ENCODE results near the gene NAA10.

Gene NAA10

DNA sequence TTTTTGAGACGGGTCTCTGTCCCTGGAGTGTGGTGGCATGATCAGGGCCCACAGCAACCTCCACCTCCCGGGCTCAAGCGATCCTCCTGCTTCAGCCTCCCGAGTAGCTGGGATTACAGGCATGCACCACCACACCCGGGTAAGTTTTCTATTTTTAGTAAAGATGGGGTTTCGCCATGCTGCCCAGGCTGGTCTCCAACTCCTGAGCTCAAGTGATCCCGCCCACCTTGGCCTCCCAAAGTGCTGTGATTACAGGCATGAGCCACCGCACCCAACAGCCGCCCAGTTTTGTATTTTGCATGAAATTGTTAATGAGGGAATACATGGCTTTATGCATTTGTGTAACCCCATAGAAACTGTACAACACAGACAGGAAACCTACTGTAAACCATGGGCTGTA is 6.0 kb downstream of the NAA10 start:
- TF ChIP-seq, protein P1, sequence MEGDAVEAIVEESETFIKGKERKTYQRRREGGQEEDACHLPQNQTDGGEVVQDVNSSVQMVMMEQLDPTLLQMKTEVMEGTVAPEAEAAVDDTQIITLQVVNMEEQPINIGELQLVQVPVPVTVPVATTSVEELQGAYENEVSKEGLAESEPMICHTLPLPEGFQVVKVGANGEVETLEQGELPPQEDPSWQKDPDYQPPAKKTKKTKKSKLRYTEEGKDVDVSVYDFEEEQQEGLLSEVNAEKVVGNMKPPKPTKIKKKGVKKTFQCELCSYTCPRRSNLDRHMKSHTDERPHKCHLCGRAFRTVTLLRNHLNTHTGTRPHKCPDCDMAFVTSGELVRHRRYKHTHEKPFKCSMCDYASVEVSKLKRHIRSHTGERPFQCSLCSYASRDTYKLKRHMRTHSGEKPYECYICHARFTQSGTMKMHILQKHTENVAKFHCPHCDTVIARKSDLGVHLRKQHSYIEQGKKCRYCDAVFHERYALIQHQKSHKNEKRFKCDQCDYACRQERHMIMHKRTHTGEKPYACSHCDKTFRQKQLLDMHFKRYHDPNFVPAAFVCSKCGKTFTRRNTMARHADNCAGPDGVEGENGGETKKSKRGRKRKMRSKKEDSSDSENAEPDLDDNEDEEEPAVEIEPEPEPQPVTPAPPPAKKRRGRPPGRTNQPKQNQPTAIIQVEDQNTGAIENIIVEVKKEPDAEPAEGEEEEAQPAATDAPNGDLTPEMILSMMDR (IDR thresholded peaks at IDR 0.05): no peak

DNA sequence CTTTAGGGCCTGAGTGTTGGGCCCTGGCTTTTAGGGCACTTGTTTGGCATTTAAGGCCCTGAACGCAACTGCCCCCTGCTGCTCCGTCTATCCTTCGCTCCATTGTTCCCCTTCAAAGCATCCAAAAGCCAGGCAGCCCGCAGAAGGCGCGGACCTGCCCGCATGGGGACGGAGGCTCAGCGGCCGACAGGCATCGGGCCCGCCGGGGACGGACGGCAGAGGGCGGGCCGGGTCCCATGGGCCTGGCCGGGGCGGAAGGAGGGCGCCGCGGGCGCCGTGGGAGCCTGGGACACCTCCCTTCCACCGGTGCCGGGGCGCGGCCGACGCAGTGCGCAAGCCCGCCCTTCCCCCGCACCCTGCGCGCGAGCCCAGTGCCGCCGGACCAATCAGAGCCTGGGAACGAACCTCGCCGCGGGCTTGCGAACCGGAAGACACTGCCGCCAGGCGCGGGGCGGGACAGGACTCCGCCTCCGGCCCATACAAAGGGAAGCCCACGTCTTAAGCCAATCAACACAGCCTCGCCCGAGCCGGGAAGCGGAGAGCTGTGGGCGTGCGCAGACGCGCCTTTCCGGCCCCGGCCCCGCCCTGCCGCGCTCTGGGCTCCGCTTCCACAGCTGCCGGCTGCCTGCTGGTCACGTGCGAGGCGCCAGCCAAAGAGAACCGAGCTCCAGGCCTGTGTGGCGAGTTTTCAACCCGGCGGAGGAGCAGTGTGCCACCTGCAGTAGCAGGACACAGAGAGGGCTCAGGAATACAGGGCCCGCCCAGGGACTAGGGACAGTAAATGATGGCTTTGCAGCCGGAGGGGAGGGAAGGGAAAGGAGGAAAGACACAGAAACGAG is 6.7 kb downstream of the NAA10 start:
- TF ChIP-seq, protein P1 (IDR thresholded peaks at IDR 0.05): no peak

DNA sequence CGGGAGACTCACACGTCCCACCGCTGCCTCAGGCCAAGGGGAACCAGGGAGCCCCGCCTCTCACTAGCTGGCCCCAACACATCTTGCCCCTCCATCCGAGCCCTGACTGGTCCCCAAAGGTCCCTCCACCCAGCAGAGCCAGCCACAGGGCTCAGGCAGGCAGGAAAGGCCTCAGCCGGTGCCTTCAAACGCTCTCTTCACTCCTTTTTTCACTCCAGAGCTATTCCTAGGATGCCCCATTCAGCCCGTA is 7.2 kb downstream of the NAA10 start:
- TF ChIP-seq, protein P1 (IDR thresholded peaks at IDR 0.05): no peak

DNA sequence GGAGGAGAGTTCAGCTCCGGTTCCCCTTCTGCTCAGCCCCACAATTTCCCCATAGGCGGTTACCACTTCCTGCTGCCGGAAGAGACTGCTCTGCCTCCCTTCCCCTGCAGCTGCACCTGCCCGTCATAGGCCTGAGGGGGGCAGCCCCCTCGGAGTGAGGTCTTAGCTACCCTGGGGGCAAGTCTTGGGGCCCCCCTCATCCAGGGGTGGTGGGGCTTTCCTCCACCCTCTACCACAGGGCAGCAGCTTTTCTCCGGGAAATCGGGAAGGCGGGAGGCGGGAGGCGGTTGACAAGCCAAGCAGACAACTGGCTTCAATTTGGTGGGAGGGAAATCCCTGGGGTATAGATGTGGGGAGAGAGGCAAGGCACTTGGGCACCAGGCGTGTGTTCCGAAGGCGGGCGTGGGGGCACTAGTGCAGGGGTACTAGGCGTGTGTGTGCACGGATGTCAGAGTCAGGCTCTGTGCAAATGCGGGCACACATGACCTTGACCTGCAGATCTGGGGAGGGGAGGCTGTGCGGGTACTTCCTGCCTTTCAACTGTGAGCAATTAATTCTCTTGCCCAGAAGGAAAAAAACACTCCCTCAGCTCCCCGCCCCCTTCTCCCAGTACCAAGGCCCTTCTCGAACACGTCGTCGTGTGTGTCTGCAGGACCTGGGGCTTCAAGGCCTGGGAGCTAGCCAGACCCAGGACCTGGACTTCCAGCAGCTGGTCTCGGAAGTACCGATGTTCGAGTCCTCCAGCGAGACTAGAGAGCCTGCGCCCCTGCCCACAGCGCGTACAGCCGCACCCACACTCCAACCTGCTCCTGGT is 7.8 kb downstream of the NAA10 start:
- TF ChIP-seq, protein P1 (IDR thresholded peaks at IDR 0.05): no peak

DNA sequence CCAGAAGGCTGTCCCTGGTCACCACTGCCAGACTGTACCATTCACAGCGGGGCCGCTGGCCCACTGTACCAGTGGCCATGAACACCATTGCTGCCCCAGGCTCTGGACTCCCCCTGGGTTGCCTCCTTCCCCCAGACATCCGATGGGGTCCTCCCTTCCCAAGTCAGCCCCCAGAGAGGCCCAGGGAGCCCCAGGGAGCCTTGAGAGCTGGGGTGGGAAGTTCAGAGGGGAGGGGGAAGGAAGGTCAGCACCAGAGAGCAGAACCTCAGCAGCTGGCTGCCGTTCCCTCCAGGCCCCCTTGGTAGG is 8.3 kb downstream of the NAA10 start:
- TF ChIP-seq, protein P1 (IDR thresholded peaks at IDR 0.05): no peak

DNA sequence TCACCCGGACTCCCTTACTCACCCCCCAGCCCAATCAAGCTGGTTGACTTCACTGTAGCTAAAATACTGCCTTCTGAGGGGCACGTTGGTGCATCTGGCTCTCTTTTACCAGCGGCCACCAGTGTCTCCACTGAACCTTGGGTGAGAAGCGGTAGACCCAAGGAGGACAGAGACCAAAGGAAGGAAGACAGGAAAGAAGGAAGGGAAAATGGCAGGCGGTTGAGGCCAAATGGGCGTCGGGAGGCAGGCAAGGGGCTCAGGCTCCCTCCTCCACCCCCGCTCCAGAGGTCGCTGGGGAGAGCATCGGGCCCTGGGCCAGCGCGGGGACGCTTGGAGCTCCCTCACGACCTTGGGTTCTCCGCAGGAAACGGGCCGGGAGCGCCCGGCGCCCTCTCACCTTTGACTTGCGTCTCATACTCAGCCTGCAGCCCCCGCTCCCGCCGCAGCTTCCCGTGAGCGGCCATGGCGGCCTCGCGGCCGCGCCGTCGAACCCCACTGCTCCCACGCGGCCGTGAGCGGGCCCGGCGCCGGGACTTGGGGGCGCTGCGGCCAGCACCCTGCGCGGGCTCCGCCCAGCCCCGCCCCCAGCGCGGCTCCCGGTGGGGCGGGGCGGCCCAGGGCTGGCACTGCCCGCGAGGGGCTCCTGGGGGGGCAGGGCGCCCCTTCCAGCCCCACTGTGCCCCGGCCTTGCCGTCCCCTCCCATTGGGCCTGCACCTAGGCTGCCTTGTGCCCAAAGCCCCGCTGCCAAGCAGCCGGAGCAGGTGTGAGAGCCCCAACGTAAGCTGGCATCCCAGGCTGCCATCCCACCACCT is 8.9 kb downstream of the NAA10 start, which contains the start of gene ARHGAP4:
Gene ARHGAP4, minus strand, starts transcription at position 526 of the 813 bp plus-strand sequence. Its CDS starts 62 bp downstream, at position 464.
- TF ChIP-seq, protein P1 (IDR thresholded peaks at IDR 0.05): no peak

DNA sequence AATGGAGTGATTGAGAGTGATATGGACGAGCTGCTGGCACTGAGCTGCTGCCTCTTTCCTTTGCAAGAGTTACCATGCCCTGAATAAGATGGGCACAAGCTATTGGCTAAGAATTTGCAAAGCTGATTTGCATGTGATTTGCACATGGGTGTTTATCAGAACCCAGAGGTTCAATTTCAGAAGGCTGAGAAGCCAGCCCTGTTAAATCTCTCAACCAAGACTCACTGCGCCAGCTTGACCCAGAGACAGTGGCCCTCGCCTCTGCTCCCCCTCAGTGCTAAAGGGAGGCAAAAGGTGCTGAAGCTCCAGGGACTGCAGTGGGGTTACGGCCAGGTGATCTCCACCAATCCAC is 9.5 kb downstream of the NAA10 start:
- TF ChIP-seq, protein P1 (IDR thresholded peaks at IDR 0.05): no peak

All from LNCAP (cell line).